ENCODE data around the gene OTULIN. TPM values are rescaled to one million over a fixed set of nuclear protein-coding genes. Genes with fewer than 3 reads are reported as not detected.

OTULIN gene
- total RNA-seq, 1 donor from 2014 or later = 96.5 TPM

- DNase-seq (no peak), ATAC-seq (ENCODE audit: low read depth) (no peak)
- intact Hi-C loops (cut with micrococcal nuclease) = no loop called here
- Mint-ChIP-seq H3K27me3 (no peaks in the 10 kb centered on the region), H3K4me3 (no peak overlapping the region), H3K36me3 (ENCODE audit: low read depth) (peaks cover 54% of the 10 kb centered on the region), H3K9me3 (no peaks in the 10 kb centered on the region), H3K27ac (no peak overlapping the region), H3K4me1 (no peaks in the 10 kb centered on the region)
- TF ChIP-seq CTCF (IDR thresholded peaks at IDR 0.05) = no peak
- ChIA-PET POLR2A (no interaction called here), CTCF (no interaction called here)
These were observed 71.4 kb downstream of the OTULIN start for GRCh38 chr5:14735944-14736343.

GRCh38 chr5:14737291-14737690 is 72.8 kb downstream of the OTULIN start:
- H3K36me3 Mint-ChIP-seq (ENCODE audit: low read depth) = peaks cover 62% of the 10 kb centered on the region
- H3K27me3 Mint-ChIP-seq = no peaks in the 10 kb centered on the region
- H3K9me3 Mint-ChIP-seq = no peaks in the 10 kb centered on the region
- POLR2A ChIA-PET = no interaction called here
- H3K27ac Mint-ChIP-seq = no peak overlapping the region
- intact Hi-C loops (cut with micrococcal nuclease) = no loop called here
- H3K4me3 Mint-ChIP-seq = no peak overlapping the region
- CTCF ChIA-PET = interaction anchor here (1.2 kb wide), 1 partner anchor 10 kb away, joined by 4 read pairs; no protein-coding TSS in a partner anchor
- no peaks in the 10 kb centered on the region for H3K4me1 Mint-ChIP-seq
- DNase-seq (no peak), ATAC-seq (ENCODE audit: low read depth) (no peak)
- TF ChIP-seq CTCF (IDR thresholded peaks at IDR 0.05) = no peak

- TF ChIP-seq CTCF (IDR thresholded peaks at IDR 0.05) = no peak
- ChIA-PET POLR2A (no interaction called here), CTCF (no interaction called here)
- Mint-ChIP-seq H3K27ac (no peak overlapping the region), H3K9me3 (no peaks in the 10 kb centered on the region), H3K4me1 (no peaks in the 10 kb centered on the region), H3K4me3 (no peak overlapping the region), H3K27me3 (no peaks in the 10 kb centered on the region), H3K36me3 (ENCODE audit: low read depth) (peaks cover 64% of the 10 kb centered on the region)
- no peak for ATAC-seq (ENCODE audit: low read depth)
- intact Hi-C loops (cut with micrococcal nuclease) = no loop called here
- DNase-seq = no peak
These were observed 73.5 kb downstream of the OTULIN start for GRCh38 chr5:14738050-14738449.

- peaks cover 6% of the 10 kb centered on the region for H3K4me1 Mint-ChIP-seq
- POLR2A ChIA-PET = no interaction called here
- ATAC-seq (ENCODE audit: low read depth) = no peak
- H3K27ac Mint-ChIP-seq = no peak overlapping the region
- H3K27me3 Mint-ChIP-seq = no peaks in the 10 kb centered on the region
- no peaks in the 10 kb centered on the region for H3K9me3 Mint-ChIP-seq
- H3K36me3 Mint-ChIP-seq (ENCODE audit: low read depth) = peaks cover 62% of the 10 kb centered on the region
- CTCF ChIA-PET = no interaction called here
- TF ChIP-seq CTCF (IDR thresholded peaks at IDR 0.05) = no peak
- no peak for DNase-seq
- H3K4me3 Mint-ChIP-seq = no peak overlapping the region
- intact Hi-C loops (cut with micrococcal nuclease) = no loop called here
These were observed 75.0 kb downstream of the OTULIN start for GRCh38 chr5:14739538-14739937.

- ChIA-PET POLR2A (no interaction called here), CTCF (no interaction called here)
- Mint-ChIP-seq H3K36me3 (ENCODE audit: low read depth) (peaks cover 58% of the 10 kb centered on the region), H3K4me3 (no peak overlapping the region), H3K9me3 (no peaks in the 10 kb centered on the region), H3K4me1 (peaks cover 10% of the 10 kb centered on the region), H3K27me3 (no peaks in the 10 kb centered on the region), H3K27ac (no peak overlapping the region)
- DNase-seq (no peak), ATAC-seq (ENCODE audit: low read depth) (no peak)
- intact Hi-C loops (cut with micrococcal nuclease) = no loop called here
- TF ChIP-seq CTCF (IDR thresholded peaks at IDR 0.05) = no peak
These were observed 75.5 kb downstream of the OTULIN start for GRCh38 chr5:14739981-14740380.
